Brain microvascular endothelial cell (primary cell): ENCODE results near the gene HELZ.

Source experiments
- DNase-seq: peaks from one replicate; pipeline ENCODE4 v3.0.0-alpha.2; 2020
- H3K27ac ChIP-seq: fragments of 250-450 bp; sonication (Bioruptor Pico); 2 replicates; pipeline ENCODE4 v1.5.1; 2020; ENCODE audit warnings: mild to moderate bottlenecking, moderate library complexity
- H3K27me3 ChIP-seq: fragments of 250-450 bp; sonication (Bioruptor Pico); replicated peaks from 2 replicates; pipeline ENCODE4 v1.5.1; 2020; ENCODE audit warnings: mild to moderate bottlenecking
- H3K36me3 ChIP-seq: fragments of 250-450 bp; sonication (Bioruptor Pico); replicated peaks from 2 replicates; pipeline ENCODE4 v1.5.1; 2020; ENCODE audit warnings: mild to moderate bottlenecking
- H3K4me3 ChIP-seq: 2 replicates; pipeline ENCODE4 v1.5.1; 2011; ENCODE audit warnings: low read depth, mild to moderate bottlenecking, control low read depth, low read length, moderate library complexity
- CTCF ChIP-seq: IDR thresholded peaks from 2 replicates; pipeline ENCODE4 v1.5.1; 2011; ENCODE audit warnings: low read depth, mild to moderate bottlenecking, moderate library complexity, low read length, control low read depth, inconsistent platforms; ENCODE audit errors: missing control alignments
- in situ Hi-C: cut with HindIII; loops from 2 replicates; pipeline ENCODE4 v1.10.0; 2017; ENCODE audit warnings: low sequenced_read_pairs, low pct_ligation_motif_present

HELZ gene

GRCh38 chr17:67027031-67027628 is 217.9 kb downstream of the HELZ start:
- H3K27me3 ChIP-seq: no peaks in the 10 kb centered on the region
- H3K27ac ChIP-seq: no peak overlapping the region
- no peak for TF ChIP-seq CTCF
- no peak for DNase-seq
- in situ Hi-C loops: no loop called here
- H3K36me3 ChIP-seq: no peaks in the 10 kb centered on the region
- no peak overlapping the region for H3K4me3 ChIP-seq

GRCh38 chr17:67026341-67026740 is 218.7 kb downstream of the HELZ start:
- Histone ChIP-seq H3K27ac (no peak overlapping the region), H3K4me3 (no peak overlapping the region), H3K27me3 (no peaks in the 10 kb centered on the region), H3K36me3 (no peaks in the 10 kb centered on the region)
- DNase-seq: no peak
- TF ChIP-seq CTCF: no peak
- in situ Hi-C loops: no loop called here

GRCh38 chr17:67025216-67025792 is 219.7 kb downstream of the HELZ start:
- Histone ChIP-seq H3K27ac (no peak overlapping the region), H3K36me3 (no peaks in the 10 kb centered on the region), H3K27me3 (no peaks in the 10 kb centered on the region), H3K4me3 (no peak overlapping the region)
- in situ Hi-C loops: no loop called here
- no peak for TF ChIP-seq CTCF
- no peak for DNase-seq

- no peak overlapping the region for H3K27ac ChIP-seq
- TF ChIP-seq CTCF: no peak
- no peaks in the 10 kb centered on the region for H3K27me3 ChIP-seq
- in situ Hi-C loops: no loop called here
- no peaks in the 10 kb centered on the region for H3K36me3 ChIP-seq
- no peak for DNase-seq
- no peak overlapping the region for H3K4me3 ChIP-seq
Measured at GRCh38 chr17:67024736-67025135, 220.3 kb downstream of the HELZ start.

GRCh38 chr17:67022451-67022810 is 222.6 kb downstream of the HELZ start:
- no peak overlapping the region for H3K27ac ChIP-seq
- TF ChIP-seq CTCF: no peak
- H3K4me3 ChIP-seq: no peak overlapping the region
- in situ Hi-C loops: no loop called here
- no peaks in the 10 kb centered on the region for H3K27me3 ChIP-seq
- no peak for DNase-seq
- no peaks in the 10 kb centered on the region for H3K36me3 ChIP-seq
